ENCODE measurements around the gene NUDT1.

DNA sequence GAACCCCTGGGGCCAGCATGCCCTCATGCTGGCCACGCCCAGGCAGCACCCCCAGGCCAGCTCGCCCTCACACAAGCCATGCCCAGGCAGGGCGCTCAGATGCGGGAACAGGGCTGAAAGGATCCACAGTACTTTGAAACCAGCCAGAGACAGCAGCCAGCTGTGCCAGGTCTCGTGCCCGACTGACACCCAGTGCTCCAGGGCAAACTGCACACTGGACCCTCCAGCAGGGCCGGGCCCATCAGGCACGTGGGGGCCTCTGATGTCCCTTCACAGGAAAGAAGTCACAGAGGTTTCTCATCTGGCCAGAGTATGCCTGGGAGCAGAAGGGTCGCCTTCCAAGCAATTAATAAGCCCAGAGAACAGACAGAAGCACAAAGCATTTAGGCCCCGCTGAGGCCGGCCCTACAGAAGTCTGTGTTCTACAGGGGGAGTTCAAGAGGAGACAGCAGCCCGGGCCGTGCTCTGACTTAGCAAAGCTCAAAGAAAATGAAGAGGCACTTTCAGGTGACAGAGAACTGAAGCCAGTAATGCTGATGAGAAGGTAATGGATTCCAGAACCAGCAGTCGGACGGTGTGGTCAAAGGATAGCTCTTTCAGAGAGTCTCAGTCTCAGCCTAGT is 30.7 kb upstream of the NUDT1 start:
- TF ChIP-seq CTCF (conservative IDR thresholded peaks at IDR 0.05 in 1 of 2, IDR thresholded peaks at IDR 0.05 in 1 of 2; ENCODE audit: extremely low read depth in 1 of 2, insufficient read depth in 1 of 2, low read depth in 1 of 2, low read length in 2 of 2) (no peak), EZH2 (IDR thresholded peaks at IDR 0.05; ENCODE audit: borderline replicate concordance, low read length) (no peak)

Measured in mammary epithelial cell (primary cell).